ENCODE measurements around the gene APOL1. TPM values are rescaled to one million over a fixed set of nuclear protein-coding genes. Genes with fewer than 3 reads are reported as not detected.
A peak's percentile ranks its signal among the peaks of the same experiment; 100 is the strongest.
"Not testable (repeated sequence)": the region's sequence is repeated elsewhere in the genome, so short reads cannot be mapped to it uniquely, and the experiment has no call there.

Gene APOL1
- total RNA-seq, 1 experiment from 2014 or later: not detected

GRCh38 chr22:36286096-36286957, 33.4 kb downstream of the APOL1 start:
- in situ Hi-C loops (cut with HindIII; ENCODE audit: low sequenced_read_pairs): no loop called here
- DNase-seq (ENCODE audit: low spot score): peak; percentile 91

GRCh38 chr22:36287881-36288515, 35.1 kb downstream of the APOL1 start:
- in situ Hi-C loops (cut with HindIII; ENCODE audit: low sequenced_read_pairs): no loop called here
- no peak for DNase-seq (ENCODE audit: low spot score)

GRCh38 chr22:36288571-36289405, 35.9 kb downstream of the APOL1 start:
- in situ Hi-C loops (cut with HindIII; ENCODE audit: low sequenced_read_pairs): no loop called here
- DNase-seq (ENCODE audit: low spot score): no peak

GRCh38 chr22:36289406-36289870, 36.5 kb downstream of the APOL1 start:
- DNase-seq (ENCODE audit: low spot score): no peak
- in situ Hi-C loops (cut with HindIII; ENCODE audit: low sequenced_read_pairs): no loop called here

- in situ Hi-C loops (cut with HindIII; ENCODE audit: low sequenced_read_pairs); DNase-seq (ENCODE audit: low spot score): not testable (repeated sequence)
Observed at GRCh38 chr22:36289948-36290371, 37.0 kb downstream of the APOL1 start.

GRCh38 chr22:36290391-36291075, 37.6 kb downstream of the APOL1 start:
- in situ Hi-C loops (cut with HindIII; ENCODE audit: low sequenced_read_pairs); DNase-seq (ENCODE audit: low spot score): not testable (repeated sequence)

- DNase-seq (ENCODE audit: low spot score): no peak
- in situ Hi-C loops (cut with HindIII; ENCODE audit: low sequenced_read_pairs): no loop called here
Observed at GRCh38 chr22:36291831-36292740, 39.2 kb downstream of the APOL1 start.

- DNase-seq (ENCODE audit: low spot score): no peak
- in situ Hi-C loops (cut with HindIII; ENCODE audit: low sequenced_read_pairs): no loop called here
Observed at GRCh38 chr22:36292823-36293530, 40.0 kb downstream of the APOL1 start.

- DNase-seq (ENCODE audit: low spot score): no peak
- in situ Hi-C loops (cut with HindIII; ENCODE audit: low sequenced_read_pairs): no loop called here
Observed at GRCh38 chr22:36293606-36294292, 40.8 kb downstream of the APOL1 start.

GRCh38 chr22:36294293-36294620, 41.3 kb downstream of the APOL1 start:
- in situ Hi-C loops (cut with HindIII; ENCODE audit: low sequenced_read_pairs): no loop called here
- no peak for DNase-seq (ENCODE audit: low spot score)

- no peak for DNase-seq (ENCODE audit: low spot score)
- in situ Hi-C loops (cut with HindIII; ENCODE audit: low sequenced_read_pairs): no loop called here
Observed at GRCh38 chr22:36294801-36295200, 41.9 kb downstream of the APOL1 start.

GRCh38 chr22:36295247-36295646, 42.3 kb downstream of the APOL1 start:
- no peak for DNase-seq (ENCODE audit: low spot score)
- in situ Hi-C loops (cut with HindIII; ENCODE audit: low sequenced_read_pairs): no loop called here

- in situ Hi-C loops (cut with HindIII; ENCODE audit: low sequenced_read_pairs): no loop called here
- no peak for DNase-seq (ENCODE audit: low spot score)
Observed at GRCh38 chr22:36296690-36297089, 43.8 kb downstream of the APOL1 start.

- in situ Hi-C loops (cut with HindIII; ENCODE audit: low sequenced_read_pairs): no loop called here
- DNase-seq (ENCODE audit: low spot score): no peak
Observed at GRCh38 chr22:36297568-36297967, 44.6 kb downstream of the APOL1 start.

- in situ Hi-C loops (cut with HindIII; ENCODE audit: low sequenced_read_pairs): no loop called here
- no peak for DNase-seq (ENCODE audit: low spot score)
Observed at GRCh38 chr22:36298118-36298517, 45.2 kb downstream of the APOL1 start.

GRCh38 chr22:36298601-36299000, 45.7 kb downstream of the APOL1 start:
- in situ Hi-C loops (cut with HindIII; ENCODE audit: low sequenced_read_pairs): no loop called here
- no peak for DNase-seq (ENCODE audit: low spot score)

- in situ Hi-C loops (cut with HindIII; ENCODE audit: low sequenced_read_pairs): no loop called here
- no peak for DNase-seq (ENCODE audit: low spot score)
Observed at GRCh38 chr22:36299295-36299694, 46.4 kb downstream of the APOL1 start.

Data from G401 (cell line).